Activated CD4-positive, alpha-beta T cell treated with anti-CD3 and anti-CD28 coated beads for 48 hours (primary cell): Measurements from ENCODE around the gene MYH15.
"Not testable (repeated sequence)": the region's sequence is repeated elsewhere in the genome, so short reads cannot be mapped to it uniquely, and the experiment has no call there.

Experiments used
- DNase-seq: peaks from one replicate; pipeline ENCODE4 v3.0.0-alpha.2; 2020

The MYH15 gene

GRCh38 chr3:108380128-108380795, 130.1 kb downstream of the MYH15 start:
- DNase-seq: no peak

DNA sequence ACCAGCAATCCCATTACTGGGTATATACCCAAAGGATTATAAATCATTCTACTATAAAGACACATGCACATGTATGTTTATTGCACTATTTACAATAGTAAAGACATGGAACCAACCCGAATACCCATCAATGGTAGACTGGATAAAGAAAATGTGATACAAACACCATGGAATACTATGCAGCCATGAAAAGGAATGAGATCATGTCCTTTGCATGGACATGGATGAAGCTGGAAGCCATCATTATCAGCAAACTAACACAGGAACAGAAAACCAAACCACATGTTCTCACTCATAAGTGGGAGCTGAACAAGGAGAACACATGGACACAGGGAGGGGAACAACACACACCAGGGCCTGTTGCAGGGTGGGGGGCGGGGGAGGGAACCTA, 131.4 kb downstream of the MYH15 start:
- DNase-seq: not testable (repeated sequence)

DNA sequence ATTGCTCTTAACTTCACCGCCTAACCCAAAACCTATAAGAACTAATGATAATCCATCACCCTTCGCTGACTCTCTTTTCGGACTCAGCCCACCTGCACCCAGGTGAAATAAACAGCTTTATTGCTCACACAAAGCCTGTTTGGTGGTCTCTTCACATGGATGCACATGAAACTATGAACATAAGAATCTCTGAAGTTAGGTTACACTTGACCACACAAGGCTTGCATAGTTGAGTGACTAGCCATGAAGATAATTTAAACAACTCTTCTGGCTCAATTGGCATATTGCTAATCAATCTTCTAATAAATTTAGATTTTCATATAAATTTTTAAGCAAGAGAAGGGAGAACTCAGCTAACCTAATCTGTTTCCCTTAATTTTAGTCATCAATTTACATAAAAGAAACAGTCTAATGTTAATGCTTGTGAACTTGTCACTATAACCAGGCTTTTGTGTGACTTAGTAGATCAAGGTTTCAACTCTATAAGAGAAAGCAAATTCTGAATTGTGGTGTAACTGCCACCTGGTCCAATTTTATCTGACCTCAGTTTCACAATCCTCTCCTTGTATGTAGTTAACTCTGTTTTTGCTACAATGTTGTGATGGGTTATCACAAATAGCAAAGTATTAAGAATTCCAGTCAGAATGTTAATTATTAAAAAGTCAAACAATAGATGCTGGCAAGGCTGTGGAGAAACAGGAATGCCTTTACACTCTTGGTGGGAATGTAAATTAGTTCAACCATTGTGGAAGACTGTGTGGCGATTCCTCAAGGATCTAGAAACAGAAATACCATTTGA, 132.0 kb downstream of the MYH15 start:
- no peak for DNase-seq

- DNase-seq: no peak
Observed at GRCh38 chr3:108377384-108377783, 133.0 kb downstream of the MYH15 start.

- DNase-seq: no peak
Observed at GRCh38 chr3:108376026-108376425, 134.4 kb downstream of the MYH15 start.

- DNase-seq: no peak
Observed at GRCh38 chr3:108359011-108359410, 151.4 kb downstream of the MYH15 start.

DNA sequence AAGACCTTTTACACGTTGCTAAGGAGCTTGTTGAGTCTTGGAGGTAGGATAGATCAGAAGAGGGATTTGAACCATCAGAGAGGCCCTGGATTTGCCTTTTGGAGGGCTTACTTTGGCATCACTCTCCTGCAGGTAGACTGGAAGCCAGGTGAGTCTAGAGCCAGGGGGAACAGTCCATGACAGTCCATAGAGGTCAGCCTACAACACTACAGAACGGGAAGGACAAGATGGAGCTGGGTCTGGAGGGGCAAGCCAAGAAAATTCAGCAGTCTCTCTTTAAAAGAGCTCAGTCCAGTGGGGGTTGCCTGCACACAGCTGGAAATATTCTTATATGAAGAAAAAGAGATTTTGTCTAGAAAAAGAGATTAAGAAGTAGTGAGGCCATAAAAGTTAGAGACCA, 153.4 kb downstream of the MYH15 start:
- no peak for DNase-seq

DNA sequence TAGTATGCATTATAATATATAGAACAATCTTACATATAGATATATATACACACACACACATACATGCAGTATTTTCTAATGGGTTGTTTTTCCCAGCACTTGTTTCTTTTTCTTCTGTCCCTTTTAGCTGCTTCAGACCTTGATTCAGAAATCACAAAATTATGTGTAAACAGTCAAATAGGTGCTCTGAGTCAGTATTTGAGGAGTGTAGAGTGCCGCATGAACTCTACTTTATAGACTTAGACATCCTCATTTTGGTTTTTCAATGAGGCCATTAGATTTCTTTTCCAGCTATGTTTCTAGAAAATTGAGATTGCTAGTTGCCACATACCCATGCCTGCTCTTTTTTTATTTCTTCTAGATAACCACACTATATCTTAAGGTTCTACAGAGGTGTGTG, 155.8 kb downstream of the MYH15 start:
- DNase-seq: no peak

DNA sequence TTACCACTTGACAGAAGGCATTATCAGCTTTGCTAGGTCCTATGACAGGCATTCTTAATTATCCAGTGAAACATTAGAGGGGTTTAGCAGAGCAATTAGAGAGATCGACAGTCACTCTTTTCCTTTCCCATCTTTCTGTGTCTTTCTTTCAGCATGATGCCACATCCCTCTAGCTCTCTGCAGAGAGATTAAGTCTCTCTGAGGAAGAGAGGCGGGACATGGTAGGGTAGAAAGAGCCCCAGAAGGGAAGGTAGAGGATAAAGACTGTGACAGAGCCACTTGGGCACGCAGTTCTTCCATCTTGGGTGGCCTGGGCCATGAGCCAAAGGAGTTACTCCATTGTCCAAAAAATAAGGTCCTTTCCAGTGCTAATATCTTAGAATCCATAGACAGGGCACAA, 158.2 kb downstream of the MYH15 start:
- no peak for DNase-seq

GRCh38 chr3:108346301-108347227, 163.8 kb downstream of the MYH15 start:
- DNase-seq: no peak

- no peak for DNase-seq
Observed at GRCh38 chr3:108345492-108346205, 164.7 kb downstream of the MYH15 start.

GRCh38 chr3:108343491-108343890, 166.9 kb downstream of the MYH15 start:
- no peak for DNase-seq

- no peak for DNase-seq
Observed at GRCh38 chr3:108342837-108343486, 167.4 kb downstream of the MYH15 start.

DNA sequence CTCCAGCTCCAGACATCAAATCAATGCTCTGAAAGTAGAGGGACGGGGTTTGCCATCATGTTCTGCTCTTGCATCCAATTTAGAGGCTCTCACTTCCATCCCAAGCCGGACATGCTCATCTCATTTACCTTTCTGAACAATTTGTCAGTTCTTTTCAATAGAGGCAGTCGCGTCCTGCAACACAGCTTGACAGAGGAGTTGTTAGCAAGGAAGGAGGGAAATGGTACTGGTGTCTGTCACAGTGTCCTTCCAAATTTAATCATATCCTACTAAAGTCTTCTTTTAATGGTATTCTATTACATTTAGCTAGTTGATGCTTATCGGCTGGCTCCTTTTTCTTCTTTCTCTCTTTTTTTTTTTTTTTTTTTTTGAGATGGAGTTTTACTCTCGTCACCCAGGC, 168.5 kb downstream of the MYH15 start:
- no peak for DNase-seq

DNA sequence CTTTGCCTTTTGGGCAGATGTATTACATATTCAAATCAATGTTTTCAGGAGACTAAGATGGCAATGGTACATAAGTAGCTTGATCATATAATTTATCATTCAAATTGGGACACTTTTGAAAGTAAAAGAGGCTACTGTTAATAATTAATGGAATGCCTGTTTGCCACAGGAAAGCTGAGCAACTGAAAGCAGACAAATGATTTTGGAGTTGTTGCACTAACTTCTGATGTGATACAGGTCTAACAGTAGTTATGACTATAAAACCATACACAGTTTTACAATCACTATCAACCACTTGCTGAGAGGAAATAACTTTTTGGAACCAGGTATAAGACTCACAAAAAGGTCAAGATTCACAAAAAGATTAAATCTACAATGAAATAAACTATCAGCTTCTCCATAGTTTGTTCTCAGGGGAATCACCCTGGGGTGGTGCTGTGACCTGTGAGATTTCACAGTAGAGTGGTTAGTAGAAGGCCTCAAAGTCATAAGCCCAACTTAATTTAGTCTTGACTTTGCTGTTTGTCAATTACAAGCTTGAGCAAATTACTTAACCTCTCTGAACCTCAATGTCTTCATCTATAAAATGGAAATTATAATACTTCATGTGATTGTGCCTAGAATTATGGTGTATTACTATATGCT, 171.4 kb downstream of the MYH15 start:
- DNase-seq: no peak

DNA sequence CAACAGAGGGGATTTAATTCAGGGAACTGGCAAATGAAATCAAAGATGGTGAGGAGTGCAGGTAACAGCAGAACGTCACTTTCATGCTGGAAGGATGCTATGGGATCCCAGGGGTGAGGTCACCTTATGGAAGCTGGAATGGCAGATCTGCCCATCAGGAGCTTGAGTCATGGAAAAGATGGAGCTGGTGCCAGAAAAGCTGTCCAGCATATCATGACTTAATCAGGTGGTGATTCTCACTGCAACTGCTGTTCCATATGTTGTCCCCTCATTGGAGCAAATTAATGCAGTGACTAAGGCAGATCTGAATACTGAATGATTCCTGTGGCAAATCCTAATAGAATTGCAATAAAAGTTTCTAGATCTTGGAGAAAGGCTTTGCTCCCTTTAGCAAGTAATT, 175.7 kb downstream of the MYH15 start:
- DNase-seq: no peak

DNA sequence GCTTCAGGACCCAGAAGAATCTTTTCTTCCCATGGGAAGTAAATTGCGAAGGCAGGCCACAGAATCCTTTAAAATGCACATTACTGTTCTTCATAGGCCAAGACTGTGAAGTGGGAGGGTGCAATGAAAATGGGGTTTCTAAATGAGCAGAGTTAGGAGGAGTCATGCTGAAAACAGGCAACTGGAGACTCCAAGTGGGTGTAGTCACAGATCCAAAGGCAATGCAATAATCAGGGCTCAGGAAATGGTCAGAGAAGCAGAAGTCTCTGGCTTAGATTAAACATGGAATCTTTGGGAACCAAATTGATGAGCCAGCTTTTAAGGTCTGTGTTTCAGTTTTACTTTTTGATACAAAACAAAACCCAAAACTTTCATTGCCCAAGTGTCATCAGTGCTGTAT, 176.4 kb downstream of the MYH15 start:
- DNase-seq: no peak

DNA sequence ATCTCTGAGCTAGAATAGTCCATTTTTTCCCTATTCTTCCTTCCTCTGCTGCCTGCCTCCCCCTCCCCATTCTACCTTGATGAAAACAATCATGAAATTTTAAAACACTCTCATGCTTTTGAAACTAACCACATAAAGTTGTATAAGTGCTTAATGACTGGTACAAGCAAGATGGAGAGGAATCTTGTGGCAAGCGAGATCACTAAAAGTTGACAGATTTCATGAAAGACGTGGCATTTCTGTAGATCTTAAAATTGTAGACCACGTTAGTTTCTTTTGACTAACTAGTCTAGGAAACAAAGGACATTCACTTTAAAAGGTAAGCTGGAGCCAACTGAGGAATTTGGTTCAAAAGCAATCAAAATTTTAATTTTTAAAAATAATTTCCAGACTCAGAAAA, 178.6 kb downstream of the MYH15 start:
- DNase-seq: no peak
